Stimulated activated CD8-positive, alpha-beta memory T cell treated with anti-CD3 and anti-CD28 coated beads, Interleukin-7, amount 100 ng/mL, for 4 hours (primary cell): ENCODE measurements around the gene SLC22A2.

Source experiments
- DNase-seq, 2 donors: peaks; one replicate each; pipeline ENCODE4 v3.0.0-alpha.2; 2020; ENCODE audit warnings: low read depth in 2 of 2

The SLC22A2 gene

GRCh38 chr6:160273750-160274149 is 15.1 kb upstream of the SLC22A2 start:
- DNase-seq = no peak

GRCh38 chr6:160273196-160273595 is 14.6 kb upstream of the SLC22A2 start:
- DNase-seq = no peak

- no peak for DNase-seq
These were observed 14.1 kb upstream of the SLC22A2 start for GRCh38 chr6:160272707-160273106.

- DNase-seq = no peak
These were observed 11.7 kb upstream of the SLC22A2 start for GRCh38 chr6:160270347-160270746.

GRCh38 chr6:160269771-160270170 is 11.2 kb upstream of the SLC22A2 start:
- no peak for DNase-seq

- DNase-seq = no peak
These were observed 10.5 kb upstream of the SLC22A2 start for GRCh38 chr6:160269023-160269521.

- DNase-seq = no peak
These were observed 8.5 kb upstream of the SLC22A2 start for GRCh38 chr6:160267102-160267501.

GRCh38 chr6:160265869-160266476 is 7.4 kb upstream of the SLC22A2 start:
- no peak for DNase-seq

- no peak for DNase-seq
These were observed 5.5 kb upstream of the SLC22A2 start for GRCh38 chr6:160264061-160264612.

- DNase-seq = no peak
These were observed 4.7 kb upstream of the SLC22A2 start for GRCh38 chr6:160263196-160263939.

GRCh38 chr6:160261991-160262680 is 3.5 kb upstream of the SLC22A2 start:
- DNase-seq = no peak

- no peak for DNase-seq
These were observed 2.3 kb upstream of the SLC22A2 start for GRCh38 chr6:160260803-160261450.

- DNase-seq = no peak
These were observed 1.7 kb upstream of the SLC22A2 start for GRCh38 chr6:160260367-160260766.

GRCh38 chr6:160259598-160259997 is 977 bp upstream of the SLC22A2 start:
- no peak for DNase-seq

GRCh38 chr6:160259143-160259425 is 463 bp upstream of the SLC22A2 start:
- no peak for DNase-seq

GRCh38 chr6:160256445-160256844 is 2.2 kb downstream of the SLC22A2 start:
- DNase-seq = no peak

- no peak for DNase-seq
These were observed 3.9 kb downstream of the SLC22A2 start for GRCh38 chr6:160254467-160255312.

GRCh38 chr6:160253714-160254113 is 4.9 kb downstream of the SLC22A2 start:
- no peak for DNase-seq

- DNase-seq = no peak
These were observed 5.3 kb downstream of the SLC22A2 start for GRCh38 chr6:160253292-160253691.

- DNase-seq = no peak
These were observed 6.4 kb downstream of the SLC22A2 start for GRCh38 chr6:160252073-160252813.

- DNase-seq = no peak
These were observed 8.9 kb downstream of the SLC22A2 start for GRCh38 chr6:160249671-160250070.
